ENCODE measurements around the gene ERFE.

GRCh38 chr2:238183821-238184220 is 25.1 kb downstream of the ERFE start:
- no peak for TF ChIP-seq POLR2AphosphoS5 (IDR thresholded peaks at IDR 0.05; ENCODE audit: low read depth, low read length)
- TF ChIP-seq YY1 (IDR thresholded peaks at IDR 0.05; ENCODE audit: low read depth) = no peak
- TF ChIP-seq CTCF (IDR thresholded peaks at IDR 0.05) = no peak
- TF ChIP-seq RAD21 (IDR thresholded peaks at IDR 0.05; ENCODE audit: low read length) = no peak
- no peak for TF ChIP-seq RFX5 (IDR thresholded peaks at IDR 0.05; ENCODE audit: low read length)
- no peak for TF ChIP-seq FOXJ3 (CRISPR knock-in tag; IDR thresholded peaks at IDR 0.05)
- no peak for TF ChIP-seq EP300 (IDR thresholded peaks at IDR 0.05; ENCODE audit: borderline replicate concordance in 1 of 2, low read depth in 1 of 2, low read length in 1 of 2)
- no peak for TF ChIP-seq RXRA (IDR thresholded peaks at IDR 0.05; ENCODE audit: borderline replicate concordance, low read depth)
- no peak for TF ChIP-seq SIN3A (IDR thresholded peaks at IDR 0.05; ENCODE audit: borderline replicate concordance, low read depth, low read length)
